Osteocyte (in vitro differentiated cells): ENCODE results near the gene EIF4A3. TPM values are rescaled to one million over a fixed set of nuclear protein-coding genes. Genes with fewer than 3 reads are reported as not detected.
A peak's percentile ranks its signal among the peaks of the same experiment; 100 is the strongest.

ENCODE experiments used
- DNase-seq: peaks from one replicate; pipeline ENCODE4 v3.0.0; 2021; ENCODE audit warnings: mixed read lengths; ENCODE audit not compliant: unreplicated experiment; ENCODE audit errors: extremely low spot score
- H3K27ac Mint-ChIP-seq: one replicate; pipeline ENCODE4 v1.8.0; 2021; ENCODE audit warnings: mild to moderate bottlenecking, mixed read lengths; ENCODE audit not compliant: unreplicated experiment
- H3K27me3 Mint-ChIP-seq: one replicate; pipeline ENCODE4 v1.8.0; 2021; ENCODE audit warnings: mixed read lengths; ENCODE audit not compliant: unreplicated experiment
- H3K36me3 Mint-ChIP-seq: one replicate; pipeline ENCODE4 v1.8.0; 2021; ENCODE audit warnings: mixed read lengths; ENCODE audit not compliant: unreplicated experiment
- H3K4me1 Mint-ChIP-seq: one replicate; pipeline ENCODE4 v1.8.0; 2021; ENCODE audit warnings: mixed read lengths; ENCODE audit not compliant: unreplicated experiment
- H3K4me3 Mint-ChIP-seq: one replicate; pipeline ENCODE4 v1.8.0; 2021; ENCODE audit warnings: mild to moderate bottlenecking, moderate library complexity, mixed read lengths; ENCODE audit not compliant: unreplicated experiment
- H3K9me3 Mint-ChIP-seq: one replicate; pipeline ENCODE4 v1.8.0; 2021; ENCODE audit warnings: mixed read lengths; ENCODE audit not compliant: unreplicated experiment
- long read RNA-seq: library from polyadenylated mRNA; unstranded; transcript quantifications from one replicate; pipeline ENCODE4 v2.0.0, GENCODE V29; 2021
- total RNA-seq: library from RNA; stranded (reverse); gene quantifications from 2 replicates; pipeline ENCODE4 v1.2.1, GENCODE V29; 2021
- TF ChIP-seq, protein P1 (sequence below): fragments of 200-600 bp; sonication (generic); IDR thresholded peaks from 2 replicates; pipeline ENCODE4 v1.5.0; 2021; ENCODE audit warnings: antibody characterized with exemption, mild to moderate bottlenecking, moderate library complexity

Gene EIF4A3
- total RNA-seq, result 85.7 and 86.6 TPM in 2 replicates
- long read RNA-seq, transcript EIF4A3-201 (12 exons, 1,734 nt), result major isoform, 668 of 680 reads
- long read RNA-seq, partial matches to known transcripts, result 4 of 680 reads
- long read RNA-seq, other reads (novel, unspliced or antisense), result 7 of 680 reads

DNA sequence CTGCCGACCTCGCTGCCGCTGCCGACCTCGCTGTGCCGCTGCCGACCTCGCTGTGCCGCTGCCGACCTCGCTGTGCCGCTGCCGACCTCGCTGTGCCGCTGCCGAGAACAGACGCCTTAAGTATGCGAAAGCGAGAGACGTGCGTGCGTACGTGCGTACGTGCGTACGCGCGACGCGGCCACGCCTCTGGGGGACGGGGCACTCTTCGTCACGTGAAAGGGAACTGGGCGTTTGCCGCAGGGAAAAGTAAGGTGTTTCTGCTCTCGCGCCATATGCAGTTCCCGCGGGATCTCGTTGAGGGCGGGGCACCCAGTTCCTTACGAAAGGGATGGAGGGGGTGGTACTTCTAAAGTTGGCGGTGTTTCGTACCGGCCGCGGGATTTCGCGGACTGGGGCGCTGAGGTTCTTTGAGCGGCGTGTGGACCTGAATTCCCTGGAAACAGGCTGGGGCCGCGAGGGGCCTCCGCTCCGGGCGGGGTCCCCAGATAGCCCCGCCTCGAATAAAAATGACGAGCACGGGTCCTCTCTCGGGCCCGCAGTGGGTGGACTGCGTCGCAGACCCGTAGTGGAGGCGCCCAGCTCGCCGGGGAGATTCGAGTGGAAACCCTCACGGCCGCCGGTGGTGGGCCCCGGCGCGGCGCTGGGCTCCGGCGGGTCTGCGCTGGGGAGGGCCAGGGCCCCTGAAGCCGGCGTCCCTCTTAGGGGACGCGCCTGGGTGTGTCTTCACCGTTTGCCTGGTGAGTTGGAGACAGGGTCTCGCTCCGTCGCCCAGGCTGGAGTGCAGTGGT, at the start of gene EIF4A3:
Gene EIF4A3, minus strand, starts transcription at position 94 of the 788 bp plus-strand sequence. CDS start 167 bp downstream, outside the sequence.
- peak; percentile 98 for DNase-seq
- Mint-ChIP-seq H3K4me3 (peak within 1 kb of the TSS; percentile 95), H3K9me3 (no peaks in the 10 kb centered on the region), H3K4me1 (peaks cover 41% of the 10 kb centered on the region), H3K36me3 (peaks cover 5% of the 10 kb centered on the region), H3K27me3 (no peaks in the 10 kb centered on the region), H3K27ac (peak within 1 kb of the TSS; percentile 95)
- TF ChIP-seq, protein P1, sequence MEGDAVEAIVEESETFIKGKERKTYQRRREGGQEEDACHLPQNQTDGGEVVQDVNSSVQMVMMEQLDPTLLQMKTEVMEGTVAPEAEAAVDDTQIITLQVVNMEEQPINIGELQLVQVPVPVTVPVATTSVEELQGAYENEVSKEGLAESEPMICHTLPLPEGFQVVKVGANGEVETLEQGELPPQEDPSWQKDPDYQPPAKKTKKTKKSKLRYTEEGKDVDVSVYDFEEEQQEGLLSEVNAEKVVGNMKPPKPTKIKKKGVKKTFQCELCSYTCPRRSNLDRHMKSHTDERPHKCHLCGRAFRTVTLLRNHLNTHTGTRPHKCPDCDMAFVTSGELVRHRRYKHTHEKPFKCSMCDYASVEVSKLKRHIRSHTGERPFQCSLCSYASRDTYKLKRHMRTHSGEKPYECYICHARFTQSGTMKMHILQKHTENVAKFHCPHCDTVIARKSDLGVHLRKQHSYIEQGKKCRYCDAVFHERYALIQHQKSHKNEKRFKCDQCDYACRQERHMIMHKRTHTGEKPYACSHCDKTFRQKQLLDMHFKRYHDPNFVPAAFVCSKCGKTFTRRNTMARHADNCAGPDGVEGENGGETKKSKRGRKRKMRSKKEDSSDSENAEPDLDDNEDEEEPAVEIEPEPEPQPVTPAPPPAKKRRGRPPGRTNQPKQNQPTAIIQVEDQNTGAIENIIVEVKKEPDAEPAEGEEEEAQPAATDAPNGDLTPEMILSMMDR, result no peak

DNA sequence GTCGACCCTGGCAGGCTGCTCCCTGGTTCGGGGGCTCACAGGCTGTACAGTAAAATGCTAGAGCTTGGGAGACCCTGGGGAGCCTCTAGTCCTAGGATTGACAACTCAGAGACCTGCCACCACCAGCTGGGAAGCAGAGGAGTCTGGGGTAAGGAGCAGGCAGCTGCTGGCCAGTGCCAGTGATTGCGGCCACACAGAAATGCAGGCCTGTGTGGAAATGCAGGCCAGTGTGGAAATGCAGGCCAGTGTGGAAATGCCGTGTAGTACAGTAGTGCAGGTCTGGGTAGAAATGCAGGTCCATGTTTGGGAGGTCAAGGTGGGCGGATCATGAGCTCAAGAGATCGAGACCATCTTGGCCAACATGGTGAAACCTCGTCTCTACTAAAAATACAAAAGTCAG, 49.7 kb upstream of the EIF4A3 start:
- no peak overlapping the region for H3K27ac Mint-ChIP-seq
- no peak for DNase-seq
- TF ChIP-seq, protein P1, result no peak
- H3K4me1 Mint-ChIP-seq, result peaks cover 20% of the 10 kb centered on the region
- no peaks in the 10 kb centered on the region for H3K27me3 Mint-ChIP-seq
- no peak overlapping the region for H3K4me3 Mint-ChIP-seq
- H3K36me3 Mint-ChIP-seq, result no peaks in the 10 kb centered on the region
- H3K9me3 Mint-ChIP-seq, result no peaks in the 10 kb centered on the region

DNA sequence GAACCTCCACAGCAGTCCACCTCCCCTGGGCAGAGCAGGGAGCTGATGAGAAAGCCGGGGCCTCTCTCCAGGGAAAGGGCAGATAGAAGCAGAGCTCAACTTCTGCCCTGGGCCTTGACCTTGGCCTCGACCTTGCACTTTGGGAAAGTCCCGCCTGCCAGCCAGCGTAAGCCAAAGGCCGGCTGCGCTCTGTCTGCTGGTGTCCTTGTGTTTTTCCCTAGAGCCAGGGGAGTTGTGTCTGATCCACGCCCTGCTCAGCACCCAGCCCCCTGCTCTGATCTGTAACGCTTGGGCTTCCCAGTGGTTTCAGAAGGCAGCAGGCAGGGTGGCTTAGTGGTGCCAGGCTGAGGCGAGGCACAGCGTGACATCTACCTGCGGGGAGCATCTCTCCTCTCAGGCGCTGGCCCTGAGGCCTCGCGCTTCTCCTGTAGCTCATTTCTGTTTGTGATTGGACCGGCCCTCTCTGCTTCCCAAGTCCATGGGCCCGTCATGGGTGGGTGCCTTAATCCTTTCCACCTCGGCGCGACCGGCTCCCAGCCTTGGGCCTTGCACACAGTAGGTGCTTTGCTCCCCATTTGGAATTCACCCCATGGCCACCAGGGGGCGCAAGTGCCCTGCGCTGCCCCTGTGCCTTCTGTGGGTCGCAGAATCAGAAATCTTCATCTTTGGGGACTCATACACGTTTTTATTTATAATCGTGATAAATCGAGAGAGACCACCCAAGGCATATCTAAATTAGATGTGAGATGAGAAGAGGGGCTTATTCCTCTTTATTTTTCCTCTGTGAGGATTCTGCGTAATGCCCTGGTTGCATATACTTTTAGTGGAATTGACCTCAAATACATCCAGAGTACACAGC, 49.0 kb upstream of the EIF4A3 start:
- TF ChIP-seq, protein P1, result peak; percentile 76
- no peak for DNase-seq
- H3K4me3 Mint-ChIP-seq, result no peak overlapping the region
- no peaks in the 10 kb centered on the region for H3K9me3 Mint-ChIP-seq
- no peak overlapping the region for H3K27ac Mint-ChIP-seq
- peaks cover 22% of the 10 kb centered on the region for H3K4me1 Mint-ChIP-seq
- H3K27me3 Mint-ChIP-seq, result no peaks in the 10 kb centered on the region
- H3K36me3 Mint-ChIP-seq, result no peaks in the 10 kb centered on the region

DNA sequence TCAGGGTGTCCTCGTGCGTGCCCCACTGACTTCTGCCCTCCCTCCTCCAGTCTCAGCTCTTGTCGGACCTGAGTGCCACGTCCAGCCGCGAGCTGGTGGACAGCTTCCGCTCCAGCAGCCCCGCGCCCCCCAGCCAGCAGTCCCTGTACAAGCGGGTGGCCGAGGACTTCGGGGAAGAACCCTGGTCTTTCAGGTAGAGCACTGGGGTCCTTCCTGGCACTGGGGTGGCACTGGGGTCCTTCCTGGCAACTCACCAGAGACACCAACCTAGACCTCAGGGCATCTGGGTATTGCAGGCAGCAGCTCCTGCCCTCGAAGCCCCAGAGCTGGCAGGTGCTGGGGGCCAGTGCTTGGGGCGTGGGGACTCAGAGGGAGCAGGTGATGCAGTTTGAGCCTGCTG, 48.2 kb upstream of the EIF4A3 start:
- Mint-ChIP-seq H3K36me3 (no peaks in the 10 kb centered on the region), H3K9me3 (no peaks in the 10 kb centered on the region), H3K27ac (no peak overlapping the region), H3K4me3 (no peak overlapping the region), H3K27me3 (no peaks in the 10 kb centered on the region), H3K4me1 (peaks cover 22% of the 10 kb centered on the region)
- no peak for DNase-seq
- TF ChIP-seq, protein P1, result no peak
